Hepatocyte (in vitro differentiated cells): ENCODE data around the gene STYX.
"Not testable (repeated sequence)": the region's sequence is repeated elsewhere in the genome, so short reads cannot be mapped to it uniquely, and the experiment has no call there.

Experiments
- CTCF ChIP-seq: fragments of 200-600 bp; sonication (generic); IDR thresholded peaks from 2 replicates; pipeline ENCODE4 v1.5.1; 2016; ENCODE audit warnings: antibody characterized with exemption, mild to moderate bottlenecking; ENCODE audit not compliant: poor library complexity
- EZH2 ChIP-seq: fragments of 200-600 bp; sonication (generic); IDR thresholded peaks from 2 replicates; pipeline ENCODE4 v1.6.1; 2016; ENCODE audit warnings: antibody characterized with exemption, mild to moderate bottlenecking, borderline replicate concordance

- TF ChIP-seq CTCF, EZH2: not testable (repeated sequence)
These were observed 931 bp upstream of the STYX start for GRCh38 chr14:52729035-52729434.
